Skin of body (tissue), 2 donors: ENCODE measurements around the gene SMIM28. TPM values are rescaled to one million over a fixed set of nuclear protein-coding genes. Genes with fewer than 3 reads are reported as not detected.
A peak's percentile ranks its signal among the peaks of the same experiment; 100 is the strongest.
"Not testable (repeated sequence)": the region's sequence is repeated elsewhere in the genome, so short reads cannot be mapped to it uniquely, and the experiment has no call there.

Experiments
- DNase-seq: peaks from one replicate; lab custom pipeline; 2025; lab: John Stamatoyannopoulos, UW
- total RNA-seq: library from RNA; depleted of rRNA; stranded (reverse); fragments of >200 nt; gene quantifications from one replicate; pipeline ENCODE4 v1.2.3, GENCODE V29; 2014

The SMIM28 gene
- total RNA-seq, 1 donor from 2014 or later: not detected

- DNase-seq: no peak
Measured at GRCh38 chr6:138405816-138406413, 28.2 kb downstream of the SMIM28 start.

- no peak for DNase-seq
Measured at GRCh38 chr6:138406443-138406842, 28.7 kb downstream of the SMIM28 start.

GRCh38 chr6:138410048-138410735 lies 32.5 kb downstream of the SMIM28 start:
- no peak for DNase-seq

- DNase-seq: no peak
Measured at GRCh38 chr6:138410972-138411880, 33.5 kb downstream of the SMIM28 start.

- DNase-seq: no peak
Measured at GRCh38 chr6:138415125-138415524, 37.4 kb downstream of the SMIM28 start.

- no peak for DNase-seq
Measured at GRCh38 chr6:138416206-138416605, 38.5 kb downstream of the SMIM28 start.

GRCh38 chr6:138417493-138418117 lies 39.9 kb downstream of the SMIM28 start:
- no peak for DNase-seq

- DNase-seq: no peak
Measured at GRCh38 chr6:138418118-138418742, 40.5 kb downstream of the SMIM28 start.

- no peak for DNase-seq
Measured at GRCh38 chr6:138419766-138420165, 42.1 kb downstream of the SMIM28 start.

GRCh38 chr6:138420356-138420755 lies 42.7 kb downstream of the SMIM28 start:
- no peak for DNase-seq

GRCh38 chr6:138421089-138421488 lies 43.4 kb downstream of the SMIM28 start:
- DNase-seq: no peak

GRCh38 chr6:138421608-138422007 lies 43.9 kb downstream of the SMIM28 start:
- no peak for DNase-seq

- DNase-seq: no peak
Measured at GRCh38 chr6:138422861-138423260, 45.2 kb downstream of the SMIM28 start.

- DNase-seq: no peak
Measured at GRCh38 chr6:138424004-138424904, 46.5 kb downstream of the SMIM28 start.

GRCh38 chr6:138425256-138425655 lies 47.6 kb downstream of the SMIM28 start:
- not testable (repeated sequence) for DNase-seq

GRCh38 chr6:138426500-138427123 lies 48.9 kb downstream of the SMIM28 start:
- no peak for DNase-seq

GRCh38 chr6:138427701-138428100 lies 50.0 kb downstream of the SMIM28 start:
- DNase-seq: no peak

- DNase-seq: peak; percentile 45
Measured at GRCh38 chr6:138428944-138429598, 51.4 kb downstream of the SMIM28 start.

GRCh38 chr6:138429761-138430160 lies 52.1 kb downstream of the SMIM28 start:
- DNase-seq: no peak
